GM21381 (cell line): ENCODE data around the gene NLE1.

Experiments
- ATAC-seq: cut with Tn5 transposase; IDR thresholded peaks from one replicate; pipeline ENCODE4 v1.9.1; 2021; ENCODE audit warnings: mild to moderate bottlenecking, moderate library complexity; ENCODE audit not compliant: unreplicated experiment

Gene NLE1

GRCh38 chr17:35088356-35088880 lies 53.7 kb downstream of the NLE1 start:
- ATAC-seq = no peak

DNA sequence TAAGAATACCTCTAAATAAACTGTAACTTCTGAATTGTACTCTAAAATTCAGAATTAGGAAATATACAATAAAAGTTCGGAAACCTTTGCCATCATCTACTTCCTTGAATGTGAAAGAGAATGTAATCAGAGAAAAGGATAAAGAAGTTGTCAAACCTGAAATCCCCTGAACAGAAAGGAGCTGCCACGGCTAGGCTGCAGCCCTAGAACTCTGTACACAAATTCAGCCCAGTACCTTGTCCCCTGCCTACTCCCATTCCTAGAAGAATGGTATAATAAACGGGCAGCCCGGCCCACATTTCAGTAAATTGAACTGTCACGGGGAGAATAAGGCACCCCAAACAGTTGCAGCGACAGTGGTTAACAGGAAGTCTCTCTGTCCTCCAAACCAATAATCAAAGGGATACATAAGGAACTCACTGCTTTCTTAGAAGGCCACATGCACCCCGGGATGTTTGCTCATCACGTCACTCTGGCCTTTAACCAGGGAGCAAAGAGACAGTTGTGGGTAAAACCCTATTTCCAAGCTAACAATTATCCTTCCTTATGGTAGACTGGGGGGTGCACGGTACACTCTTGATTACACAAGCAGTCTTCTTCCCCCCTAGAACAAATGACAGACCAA lies 54.3 kb downstream of the NLE1 start:
- ATAC-seq = no peak

- no peak for ATAC-seq
Measured at GRCh38 chr17:35086931-35087573, 55.1 kb downstream of the NLE1 start.

GRCh38 chr17:35086164-35086563 lies 55.9 kb downstream of the NLE1 start:
- no peak for ATAC-seq

GRCh38 chr17:35084987-35085386 lies 57.1 kb downstream of the NLE1 start:
- no peak for ATAC-seq

DNA sequence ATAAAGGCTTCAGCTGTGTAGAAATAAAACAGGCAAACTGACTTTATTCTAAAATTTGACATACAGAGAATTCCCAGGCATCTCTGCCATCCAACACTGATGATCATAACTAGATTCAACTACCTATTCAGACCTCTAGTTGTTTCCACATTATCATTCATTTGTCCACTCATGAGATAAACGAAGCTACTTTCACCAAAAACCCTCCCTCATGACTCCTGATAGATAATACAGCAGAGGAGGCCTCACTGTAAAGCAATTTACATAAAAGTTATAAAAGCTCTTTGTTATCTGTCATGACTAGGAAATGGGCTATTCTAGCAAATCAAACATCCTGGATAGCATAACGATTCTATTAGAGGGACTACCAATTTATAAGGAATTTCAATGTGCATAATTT lies 59.0 kb downstream of the NLE1 start:
- ATAC-seq = no peak

DNA sequence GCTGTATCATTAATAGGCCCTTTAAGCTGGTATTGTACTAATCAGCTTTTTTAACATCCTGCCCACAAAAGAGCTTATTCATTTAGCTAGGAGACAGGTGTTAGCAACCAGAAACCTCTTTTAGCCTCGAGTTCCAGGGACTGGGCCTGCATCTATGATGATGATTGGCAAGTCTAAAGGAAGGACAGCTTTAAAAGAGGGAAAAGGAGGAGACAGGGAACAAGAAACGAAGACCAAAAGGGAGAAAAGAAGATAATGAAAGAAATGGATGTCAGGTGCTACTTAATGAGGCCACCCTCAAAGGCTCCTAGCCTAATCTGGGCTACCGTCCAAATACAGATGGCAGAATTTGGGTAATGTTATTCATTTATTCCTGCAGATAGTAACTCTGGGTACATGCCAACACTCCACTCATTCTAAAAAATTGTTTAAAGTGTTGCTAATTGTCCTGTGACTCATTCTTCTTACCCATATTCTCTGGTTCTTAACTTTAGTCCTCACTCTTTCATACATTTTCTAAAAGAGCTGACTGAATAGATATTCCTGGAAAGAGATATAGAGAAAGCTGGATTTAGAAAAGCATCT lies 59.9 kb downstream of the NLE1 start:
- ATAC-seq = no peak

DNA sequence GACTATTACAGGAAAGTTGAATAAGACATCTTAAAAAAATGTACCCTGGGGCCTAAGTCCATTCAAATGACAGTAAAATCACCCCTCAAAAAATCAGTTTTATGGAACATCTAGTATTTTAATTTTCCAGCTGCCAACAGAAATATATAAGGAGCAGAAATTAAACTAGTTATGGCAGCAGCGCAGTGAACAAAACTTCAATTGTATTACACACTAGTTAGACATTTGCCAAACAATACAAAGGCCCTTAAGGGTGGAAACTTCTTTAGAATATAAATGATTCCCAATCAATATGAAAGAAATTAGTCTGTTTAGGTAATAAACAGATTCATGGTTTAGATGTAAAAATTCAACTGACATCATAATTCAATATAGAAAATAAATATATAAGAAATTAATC lies 60.5 kb downstream of the NLE1 start:
- no peak for ATAC-seq

DNA sequence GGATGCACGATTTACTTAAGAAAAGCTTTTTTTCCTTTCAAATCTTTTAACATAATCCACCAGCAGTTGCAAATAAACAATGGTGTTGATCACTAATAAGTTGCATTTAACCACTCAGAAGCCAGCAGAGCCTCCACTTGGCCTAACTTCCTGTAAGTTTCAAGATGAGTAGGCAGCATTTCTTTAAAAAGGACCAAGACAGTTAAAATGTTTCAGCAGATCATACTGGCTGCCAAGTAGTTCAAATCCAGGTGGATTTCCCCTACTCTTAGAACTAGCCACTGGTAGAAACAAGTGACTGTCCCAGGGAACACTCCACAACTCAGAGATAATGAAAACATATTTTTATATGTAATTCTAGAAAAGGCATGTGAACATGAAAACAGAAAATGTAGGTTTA lies 61.6 kb downstream of the NLE1 start:
- ATAC-seq = peak; percentile 49

DNA sequence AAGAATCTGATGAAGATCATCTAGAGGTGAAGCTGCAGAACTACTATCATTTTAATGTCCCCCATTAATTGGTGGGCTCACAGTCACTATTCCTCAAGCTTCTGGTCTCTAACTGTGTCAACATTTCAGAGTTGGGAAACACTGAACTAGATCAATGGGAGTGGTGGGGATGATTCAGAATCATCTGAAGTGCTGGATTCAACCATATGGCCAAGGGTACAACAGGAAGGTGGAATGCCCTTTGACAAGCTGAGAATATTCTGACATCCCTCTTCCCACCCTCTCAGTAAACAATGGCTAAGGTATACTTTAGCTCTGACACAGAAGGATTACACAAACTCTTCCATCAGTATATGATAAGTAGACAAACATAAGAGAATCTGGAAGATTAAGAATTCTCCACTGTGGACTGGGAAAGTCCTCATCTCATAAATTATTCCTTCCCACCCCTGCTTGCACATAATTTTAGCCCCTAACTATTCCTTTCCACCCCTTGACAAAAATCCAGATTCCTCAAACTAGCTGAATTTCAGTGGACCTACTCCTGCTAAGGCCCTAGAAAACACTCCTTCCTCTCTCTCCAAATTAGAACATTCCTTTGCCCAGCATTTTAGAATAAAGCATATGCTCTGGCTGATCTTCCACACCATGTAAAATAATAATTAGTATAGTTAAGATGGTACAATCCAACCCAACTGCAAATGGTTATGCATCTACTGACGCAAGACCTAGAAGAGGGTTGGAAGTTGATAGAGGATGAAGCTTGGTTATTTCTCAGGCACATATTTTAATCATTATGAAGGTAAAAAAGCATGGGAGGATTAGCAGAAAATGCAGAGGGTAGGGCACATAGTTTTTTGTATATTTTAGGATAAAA lies 62.3 kb downstream of the NLE1 start:
- no peak for ATAC-seq
